ENCODE measurements around the gene TBC1D3B. TPM values are rescaled to one million over a fixed set of nuclear protein-coding genes. Genes with fewer than 3 reads are reported as not detected.
"Not testable (repeated sequence)": the region's sequence is repeated elsewhere in the genome, so short reads cannot be mapped to it uniquely, and the experiment has no call there.

The TBC1D3B gene
- polyA plus RNA-seq, 1 experiment: 1.3 TPM

DNA sequence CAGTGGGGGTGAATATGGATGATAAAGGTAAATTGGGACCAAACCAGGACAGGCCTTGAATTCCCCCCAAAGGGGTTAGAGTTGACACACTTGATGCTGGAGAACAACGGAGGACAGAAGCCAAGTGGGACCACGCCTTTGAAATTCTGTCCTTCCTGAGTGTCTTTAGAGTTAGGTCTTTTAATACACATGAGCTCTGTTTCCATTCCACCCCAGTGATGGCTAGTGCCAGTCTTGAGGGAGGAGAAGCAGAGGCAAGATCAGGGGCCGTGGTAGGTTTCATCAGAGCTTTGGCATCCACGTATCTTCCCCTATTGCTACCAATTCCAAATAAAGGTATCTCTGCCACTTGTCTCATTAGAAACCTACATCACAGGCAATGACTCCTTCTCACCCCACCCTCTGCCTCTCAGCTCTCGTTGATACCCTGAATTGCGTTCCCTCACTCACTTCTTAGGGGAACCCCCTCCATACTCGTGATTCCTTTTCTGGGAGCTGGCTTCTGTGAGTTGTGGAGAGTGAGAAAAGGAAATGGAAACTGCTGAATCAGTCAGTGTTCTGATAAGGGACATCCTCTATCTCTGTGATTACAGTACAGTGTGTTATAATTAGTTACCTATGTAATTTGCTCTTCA lies 22.5 kb upstream of the TBC1D3B start:
- Histone ChIP-seq H3K27me3 (ENCODE audit: control insufficient read depth, insufficient read depth, low read length) (no peaks in the 10 kb centered on the region), H3K4me3 (ENCODE audit: low read depth, low read length) (no peak overlapping the region), H3K9me3 (ENCODE audit: control insufficient read depth, insufficient read depth, low read length) (no peaks in the 10 kb centered on the region), H3K27ac (ENCODE audit: low read depth, low read length) (no peak overlapping the region)
- ChIA-PET CTCF (interaction anchor here (1.7 kb wide), 1 partner anchor 50 kb away, joined by 5 read pairs; no protein-coding TSS in a partner anchor), POLR2A (no interaction called here)
- TF ChIP-seq, protein P1, sequence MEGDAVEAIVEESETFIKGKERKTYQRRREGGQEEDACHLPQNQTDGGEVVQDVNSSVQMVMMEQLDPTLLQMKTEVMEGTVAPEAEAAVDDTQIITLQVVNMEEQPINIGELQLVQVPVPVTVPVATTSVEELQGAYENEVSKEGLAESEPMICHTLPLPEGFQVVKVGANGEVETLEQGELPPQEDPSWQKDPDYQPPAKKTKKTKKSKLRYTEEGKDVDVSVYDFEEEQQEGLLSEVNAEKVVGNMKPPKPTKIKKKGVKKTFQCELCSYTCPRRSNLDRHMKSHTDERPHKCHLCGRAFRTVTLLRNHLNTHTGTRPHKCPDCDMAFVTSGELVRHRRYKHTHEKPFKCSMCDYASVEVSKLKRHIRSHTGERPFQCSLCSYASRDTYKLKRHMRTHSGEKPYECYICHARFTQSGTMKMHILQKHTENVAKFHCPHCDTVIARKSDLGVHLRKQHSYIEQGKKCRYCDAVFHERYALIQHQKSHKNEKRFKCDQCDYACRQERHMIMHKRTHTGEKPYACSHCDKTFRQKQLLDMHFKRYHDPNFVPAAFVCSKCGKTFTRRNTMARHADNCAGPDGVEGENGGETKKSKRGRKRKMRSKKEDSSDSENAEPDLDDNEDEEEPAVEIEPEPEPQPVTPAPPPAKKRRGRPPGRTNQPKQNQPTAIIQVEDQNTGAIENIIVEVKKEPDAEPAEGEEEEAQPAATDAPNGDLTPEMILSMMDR (IDR thresholded peaks at IDR 0.05; ENCODE audit: low read depth, low read length): no peak
- no peak for DNase-seq (ENCODE audit: low read depth, low spot score)

DNA sequence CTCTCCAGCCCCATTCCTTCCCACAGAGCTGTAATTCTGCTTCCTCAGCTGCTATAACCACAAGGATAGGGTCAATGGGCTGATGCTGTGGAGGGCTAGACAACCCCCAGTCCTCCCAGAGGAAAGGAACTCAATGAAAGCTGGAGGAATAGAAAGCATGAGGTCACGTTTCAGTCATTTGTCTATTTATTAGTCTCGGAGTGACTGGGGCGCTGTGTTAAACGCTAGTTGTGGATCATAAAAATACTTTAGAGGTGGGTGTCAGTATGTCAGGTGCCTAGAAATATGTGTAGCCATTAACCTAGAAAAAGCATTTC lies 20.9 kb upstream of the TBC1D3B start:
- CTCF ChIA-PET: no interaction called here
- no peaks in the 10 kb centered on the region for H3K27me3 ChIP-seq (ENCODE audit: control insufficient read depth, insufficient read depth, low read length)
- POLR2A ChIA-PET: no interaction called here

DNA sequence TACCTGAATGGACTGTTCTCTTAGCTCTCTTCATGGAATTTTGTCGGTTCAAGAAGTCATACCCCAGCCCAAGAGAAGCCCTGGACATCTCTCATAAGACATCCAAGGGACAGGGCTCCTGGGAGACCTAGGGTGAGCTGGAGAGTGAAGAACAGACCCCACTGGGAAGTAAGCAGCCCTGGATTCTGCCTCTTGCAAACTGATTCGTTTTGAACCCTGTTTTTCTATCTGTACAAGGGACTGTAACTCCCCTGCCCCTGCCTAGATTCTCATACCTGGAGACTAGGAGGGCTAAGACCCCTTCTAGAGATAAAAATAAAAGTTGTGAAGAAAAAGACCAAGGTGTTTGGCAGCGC lies 19.7 kb upstream of the TBC1D3B start:
- Histone ChIP-seq H3K27me3 (ENCODE audit: control insufficient read depth, insufficient read depth, low read length) (no peaks in the 10 kb centered on the region), H3K4me3 (ENCODE audit: low read depth, low read length) (no peak overlapping the region), H3K9me3 (ENCODE audit: control insufficient read depth, insufficient read depth, low read length) (no peaks in the 10 kb centered on the region), H3K27ac (ENCODE audit: low read depth, low read length) (no peak overlapping the region)
- POLR2A ChIA-PET: interaction anchor here (1.5 kb wide), 1 partner anchor 13 kb away, joined by 3 read pairs; no protein-coding TSS in a partner anchor
- CTCF ChIA-PET: no interaction called here
- no peak for DNase-seq (ENCODE audit: low read depth, low spot score)
- TF ChIP-seq, protein P1 (IDR thresholded peaks at IDR 0.05; ENCODE audit: low read depth, low read length): no peak

More for the DNA sequence above, 20.9 kb upstream of the TBC1D3B start:
- Histone ChIP-seq H3K27ac (ENCODE audit: low read depth, low read length) (no peak overlapping the region), H3K9me3 (ENCODE audit: control insufficient read depth, insufficient read depth, low read length) (no peaks in the 10 kb centered on the region), H3K4me3 (ENCODE audit: low read depth, low read length) (no peak overlapping the region)
- no peak for DNase-seq (ENCODE audit: low read depth, low spot score)
- TF ChIP-seq, protein P1 (IDR thresholded peaks at IDR 0.05; ENCODE audit: low read depth, low read length): no peak

DNA sequence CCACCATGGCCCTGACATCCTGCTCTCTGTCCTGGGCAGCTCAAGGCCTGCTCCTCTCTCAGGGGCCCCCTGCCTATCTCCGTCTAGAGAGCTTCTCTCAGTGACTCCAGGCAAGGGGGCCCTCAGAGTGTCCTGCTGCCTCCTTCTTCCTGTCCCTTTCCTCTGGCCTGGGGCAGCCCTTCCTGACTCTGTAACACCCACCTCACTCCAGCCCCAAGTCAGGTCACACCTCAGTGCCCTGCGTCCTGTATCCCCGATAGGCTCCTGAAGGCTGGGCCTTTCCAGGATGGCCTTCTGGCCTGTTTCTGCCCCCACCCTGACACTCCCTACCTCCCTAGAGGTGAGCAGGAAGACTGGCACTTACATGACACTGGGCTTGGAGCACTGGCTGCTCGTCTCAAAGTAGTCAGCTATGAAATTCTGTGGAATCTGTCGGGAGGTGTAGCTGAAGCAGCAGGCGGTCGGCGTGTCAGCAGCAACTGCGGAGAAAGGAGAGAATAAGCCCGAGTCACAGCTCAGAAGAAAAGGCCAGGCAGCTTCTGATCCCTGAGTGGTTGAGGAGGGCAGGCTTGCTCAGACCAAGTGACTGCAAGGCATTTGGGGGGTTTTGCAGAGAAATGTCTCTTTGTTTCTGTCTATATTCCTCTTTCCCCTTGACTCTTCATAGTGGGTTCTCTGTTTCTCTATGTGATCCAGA lies 19.1 kb upstream of the TBC1D3B start:
- TF ChIP-seq, protein P1 (IDR thresholded peaks at IDR 0.05; ENCODE audit: low read depth, low read length): no peak
- ChIA-PET CTCF (interaction anchor here (1.2 kb wide), 1 partner anchor 13 kb away, joined by 5 read pairs; no protein-coding TSS in a partner anchor), POLR2A (interaction anchor here (1.5 kb wide), 1 partner anchor 13 kb away, joined by 3 read pairs; no protein-coding TSS in a partner anchor)
- DNase-seq (ENCODE audit: low read depth, low spot score): no peak
- no peaks in the 10 kb centered on the region for H3K27me3 ChIP-seq (ENCODE audit: control insufficient read depth, insufficient read depth, low read length)
- H3K9me3 ChIP-seq (ENCODE audit: control insufficient read depth, insufficient read depth, low read length): no peaks in the 10 kb centered on the region
- H3K27ac ChIP-seq (ENCODE audit: low read depth, low read length): no peak overlapping the region
- H3K4me3 ChIP-seq (ENCODE audit: low read depth, low read length): no peak overlapping the region

DNA sequence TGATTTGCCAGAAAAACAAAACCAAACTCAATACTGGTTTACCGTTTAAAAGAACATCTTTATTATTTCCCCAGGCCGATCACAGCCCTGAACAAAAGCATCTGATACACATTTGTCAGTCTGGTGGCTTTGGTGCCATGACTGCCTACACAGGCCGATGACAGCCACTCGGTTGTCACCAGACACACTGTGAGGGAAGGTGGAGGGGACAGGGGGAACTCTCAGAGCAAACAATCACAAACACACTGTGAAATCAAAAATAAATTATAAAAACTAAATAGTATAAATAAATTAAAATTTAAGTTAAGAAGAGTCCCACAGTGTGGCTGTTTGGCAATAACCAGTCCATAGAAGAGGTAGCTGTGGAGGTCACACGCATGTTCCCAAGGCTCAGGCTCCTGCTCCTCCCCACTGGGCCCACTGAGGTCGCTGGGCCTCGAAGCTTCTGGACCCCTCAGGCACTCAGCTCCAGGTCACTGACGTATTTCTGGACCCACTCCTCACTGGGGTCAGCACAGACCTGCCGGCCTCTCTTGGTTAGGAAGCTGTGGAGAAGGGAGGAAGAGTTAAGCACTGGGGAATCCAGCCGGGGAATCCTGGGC lies 18.5 kb upstream of the TBC1D3B start:
- H3K27ac ChIP-seq (ENCODE audit: low read depth, low read length); H3K4me3 ChIP-seq (ENCODE audit: low read depth, low read length); H3K27me3 ChIP-seq (ENCODE audit: control insufficient read depth, insufficient read depth, low read length); H3K9me3 ChIP-seq (ENCODE audit: control insufficient read depth, insufficient read depth, low read length); DNase-seq (ENCODE audit: low read depth, low spot score): not testable (repeated sequence)
- CTCF ChIA-PET: interaction anchor here (1.2 kb wide), 1 partner anchor 12 kb away, joined by 5 read pairs; no protein-coding TSS in a partner anchor
- POLR2A ChIA-PET: interaction anchor here (1.5 kb wide), 1 partner anchor 12 kb away, joined by 3 read pairs; no protein-coding TSS in a partner anchor

DNA sequence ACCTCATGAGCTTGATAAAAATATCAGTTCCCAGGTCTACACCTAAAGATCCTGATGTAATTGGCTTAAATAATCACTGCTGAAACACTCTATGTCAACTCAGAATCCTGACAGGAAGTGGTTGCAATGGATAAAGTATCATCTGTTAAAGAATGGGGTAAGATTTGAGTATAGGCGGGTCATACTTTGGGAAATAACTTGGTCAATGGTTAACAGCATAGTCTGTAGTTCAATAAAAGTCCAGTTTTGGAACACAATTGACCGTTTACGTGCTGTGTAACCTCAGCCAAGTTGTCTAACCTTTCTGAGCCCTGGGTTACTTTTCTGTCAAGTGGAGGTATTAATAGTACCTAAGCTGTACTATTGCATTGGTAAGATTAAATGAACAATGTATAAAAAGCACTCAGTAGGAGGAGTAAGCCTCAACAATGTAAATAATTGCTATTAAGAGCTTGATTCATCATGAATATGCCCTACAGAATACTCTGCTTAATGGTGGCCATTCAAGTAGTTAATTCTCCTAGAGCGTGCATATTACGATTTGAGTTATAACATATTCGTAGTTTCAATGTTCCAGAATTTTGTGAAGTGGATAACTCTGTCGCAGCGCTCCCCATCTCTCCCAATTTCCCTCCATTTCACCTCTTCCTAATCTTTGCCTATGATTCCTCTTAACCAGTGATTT lies 17.9 kb upstream of the TBC1D3B start:
- DNase-seq (ENCODE audit: low read depth, low spot score); H3K27ac ChIP-seq (ENCODE audit: low read depth, low read length); H3K27me3 ChIP-seq (ENCODE audit: control insufficient read depth, insufficient read depth, low read length); H3K9me3 ChIP-seq (ENCODE audit: control insufficient read depth, insufficient read depth, low read length); H3K4me3 ChIP-seq (ENCODE audit: low read depth, low read length): not testable (repeated sequence)
- POLR2A ChIA-PET: interaction anchor here (1.5 kb wide), 1 partner anchor 11 kb away, joined by 3 read pairs; no protein-coding TSS in a partner anchor
- CTCF ChIA-PET: interaction anchor here (1.2 to 2.9 kb wide), 2 partner anchors 11 to 45 kb away, joined by 5 to 18 read pairs; no protein-coding TSS in a partner anchor

Measured in AG04450 (cell line).